ENCODE data around the gene ZFAND2A. TPM values are rescaled to one million over a fixed set of nuclear protein-coding genes. Genes with fewer than 3 reads are reported as not detected.

The ZFAND2A gene
- total RNA-seq, 1 experiment from 2014 or later, result 19.1 TPM

DNA sequence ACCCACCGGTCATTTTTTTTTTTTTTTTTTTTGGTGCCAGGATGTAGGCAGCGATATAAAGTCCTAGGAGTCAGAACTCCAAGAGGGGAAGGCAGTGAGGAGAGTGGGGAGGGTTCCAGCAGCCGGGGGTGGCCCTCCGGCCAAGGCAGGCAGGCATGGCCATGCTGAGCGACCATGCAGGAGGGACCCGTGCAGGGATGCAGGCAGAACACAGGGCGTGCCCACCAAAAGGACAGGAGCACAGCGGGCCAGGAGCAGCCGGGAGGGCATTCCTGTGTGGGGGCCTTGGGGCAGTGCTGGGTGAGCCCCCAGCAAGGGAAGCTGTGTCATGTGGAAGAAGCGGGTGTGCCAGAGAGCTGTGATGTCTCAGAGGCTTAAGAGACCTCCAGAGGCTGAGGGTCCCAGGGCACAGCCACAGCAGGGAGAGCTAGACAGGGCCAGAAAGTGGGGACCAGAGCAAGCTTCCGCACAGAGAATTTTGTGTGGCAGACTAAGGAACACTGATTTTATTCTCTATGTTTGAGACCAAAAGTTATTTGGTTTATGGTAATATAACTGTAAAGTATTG lies 5.7 kb downstream of the ZFAND2A start:
- ATAC-seq (no peak), DNase-seq (ENCODE audit: low read depth, low spot score) (no peak)
- Histone ChIP-seq H3K27ac (ENCODE audit: low read depth, low read length) (no peak overlapping the region), H3K9me2 (ENCODE audit: insufficient read depth) (no peaks in the 10 kb centered on the region), H2AFZ (ENCODE audit: low read depth, low read length, poor library complexity, severe bottlenecking) (no peak overlapping the region), H3K79me2 (ENCODE audit: insufficient read depth, low read length) (peaks cover 42% of the 10 kb centered on the region), H3K36me3 (ENCODE audit: control insufficient read depth in 1 of 2, insufficient read depth in 2 of 2, low read length in 2 of 2) (peaks cover 16 to 37% of the 10 kb centered on the region in 2 experiments), H3K4me3 (replicated peaks in 1 of 2; ENCODE audit: low read depth in 1 of 2, low read length in 2 of 2) (no peak overlapping the region), H4K20me1 (ENCODE audit: insufficient read depth) (no peaks in the 10 kb centered on the region), H3K9me3 (ENCODE audit: control insufficient read depth in 1 of 2, insufficient read depth in 1 of 2, low read depth in 1 of 2, low read length in 2 of 2) (no peaks in the 10 kb centered on the region), H3K27me3 (ENCODE audit: insufficient read depth, low read length) (no peaks in the 10 kb centered on the region), H3K4me1 (ENCODE audit: control insufficient read depth in 1 of 2, insufficient read depth in 2 of 2, low read length in 2 of 2) (peaks cover 9 to 27% of the 10 kb centered on the region in 2 experiments), H3K9ac (ENCODE audit: low read length) (no peak overlapping the region), H3K4me2 (ENCODE audit: low read length) (no peak overlapping the region)
- intact Hi-C loops (cut with micrococcal nuclease), result no loop called here
- no TSS peak for BruUV-seq (replicated peaks)
- ChIA-PET CTCF (no interaction called here), RAD21 (ENCODE audit: low non-redundant PET in 1 of 2, low total read pairs in 2 of 2, uncharacterized antibody in 2 of 2, unreplicated experiment in 2 of 2) (interaction anchor here in 1 of 2 experiments (0.7 kb wide), 1 partner anchor 16 kb away, joined by 3 read pairs; a partner anchor contains a TSS), POLR2A (no interaction called here)
- TF ChIP-seq SP1 (IDR thresholded peaks at IDR 0.05; ENCODE audit: low read depth), result no peak
- no peak for TF ChIP-seq CEBPB (IDR thresholded peaks at IDR 0.05; ENCODE audit: low read depth)
- TF ChIP-seq, protein P1, sequence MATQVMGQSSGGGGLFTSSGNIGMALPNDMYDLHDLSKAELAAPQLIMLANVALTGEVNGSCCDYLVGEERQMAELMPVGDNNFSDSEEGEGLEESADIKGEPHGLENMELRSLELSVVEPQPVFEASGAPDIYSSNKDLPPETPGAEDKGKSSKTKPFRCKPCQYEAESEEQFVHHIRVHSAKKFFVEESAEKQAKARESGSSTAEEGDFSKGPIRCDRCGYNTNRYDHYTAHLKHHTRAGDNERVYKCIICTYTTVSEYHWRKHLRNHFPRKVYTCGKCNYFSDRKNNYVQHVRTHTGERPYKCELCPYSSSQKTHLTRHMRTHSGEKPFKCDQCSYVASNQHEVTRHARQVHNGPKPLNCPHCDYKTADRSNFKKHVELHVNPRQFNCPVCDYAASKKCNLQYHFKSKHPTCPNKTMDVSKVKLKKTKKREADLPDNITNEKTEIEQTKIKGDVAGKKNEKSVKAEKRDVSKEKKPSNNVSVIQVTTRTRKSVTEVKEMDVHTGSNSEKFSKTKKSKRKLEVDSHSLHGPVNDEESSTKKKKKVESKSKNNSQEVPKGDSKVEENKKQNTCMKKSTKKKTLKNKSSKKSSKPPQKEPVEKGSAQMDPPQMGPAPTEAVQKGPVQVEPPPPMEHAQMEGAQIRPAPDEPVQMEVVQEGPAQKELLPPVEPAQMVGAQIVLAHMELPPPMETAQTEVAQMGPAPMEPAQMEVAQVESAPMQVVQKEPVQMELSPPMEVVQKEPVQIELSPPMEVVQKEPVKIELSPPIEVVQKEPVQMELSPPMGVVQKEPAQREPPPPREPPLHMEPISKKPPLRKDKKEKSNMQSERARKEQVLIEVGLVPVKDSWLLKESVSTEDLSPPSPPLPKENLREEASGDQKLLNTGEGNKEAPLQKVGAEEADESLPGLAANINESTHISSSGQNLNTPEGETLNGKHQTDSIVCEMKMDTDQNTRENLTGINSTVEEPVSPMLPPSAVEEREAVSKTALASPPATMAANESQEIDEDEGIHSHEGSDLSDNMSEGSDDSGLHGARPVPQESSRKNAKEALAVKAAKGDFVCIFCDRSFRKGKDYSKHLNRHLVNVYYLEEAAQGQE (IDR thresholded peaks at IDR 0.05; ENCODE audit: low read depth), result no peak
- no peak for TF ChIP-seq YY1 (IDR thresholded peaks at IDR 0.05; ENCODE audit: extremely low read depth, insufficient replicate concordance, low read depth, low read length)
- no peak for TF ChIP-seq ZFX (IDR thresholded peaks at IDR 0.05)
- TF ChIP-seq TCF7L2 (IDR thresholded peaks at IDR 0.05; ENCODE audit: borderline replicate concordance, extremely low read depth, insufficient read depth, insufficient read length), result no peak
- no peak for TF ChIP-seq EGR1 (IDR thresholded peaks at IDR 0.05; ENCODE audit: low read depth)
- no peak for TF ChIP-seq RAD21 (IDR thresholded peaks at IDR 0.05; ENCODE audit: low read depth)
- TF ChIP-seq JUND (IDR thresholded peaks at IDR 0.05), result no peak
- TF ChIP-seq FOSL1 (IDR thresholded peaks at IDR 0.05; ENCODE audit: low read depth), result no peak
- no peak for TF ChIP-seq EZH2 (IDR thresholded peaks at IDR 0.05)
- no peak for TF ChIP-seq POLR2A (IDR thresholded peaks at IDR 0.05; ENCODE audit: borderline replicate concordance, extremely low read depth, insufficient read depth, insufficient read length)
- TF ChIP-seq EZH2phosphoT487 (IDR thresholded peaks at IDR 0.05; ENCODE audit: borderline replicate concordance), result no peak
- TF ChIP-seq, protein P2, sequence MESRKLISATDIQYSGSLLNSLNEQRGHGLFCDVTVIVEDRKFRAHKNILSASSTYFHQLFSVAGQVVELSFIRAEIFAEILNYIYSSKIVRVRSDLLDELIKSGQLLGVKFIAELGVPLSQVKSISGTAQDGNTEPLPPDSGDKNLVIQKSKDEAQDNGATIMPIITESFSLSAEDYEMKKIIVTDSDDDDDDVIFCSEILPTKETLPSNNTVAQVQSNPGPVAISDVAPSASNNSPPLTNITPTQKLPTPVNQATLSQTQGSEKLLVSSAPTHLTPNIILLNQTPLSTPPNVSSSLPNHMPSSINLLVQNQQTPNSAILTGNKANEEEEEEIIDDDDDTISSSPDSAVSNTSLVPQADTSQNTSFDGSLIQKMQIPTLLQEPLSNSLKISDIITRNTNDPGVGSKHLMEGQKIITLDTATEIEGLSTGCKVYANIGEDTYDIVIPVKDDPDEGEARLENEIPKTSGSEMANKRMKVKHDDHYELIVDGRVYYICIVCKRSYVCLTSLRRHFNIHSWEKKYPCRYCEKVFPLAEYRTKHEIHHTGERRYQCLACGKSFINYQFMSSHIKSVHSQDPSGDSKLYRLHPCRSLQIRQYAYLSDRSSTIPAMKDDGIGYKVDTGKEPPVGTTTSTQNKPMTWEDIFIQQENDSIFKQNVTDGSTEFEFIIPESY (IDR thresholded peaks at IDR 0.05; ENCODE audit: extremely low read depth, insufficient replicate concordance, low read length), result no peak
- no peak for TF ChIP-seq POLR2AphosphoS5 (IDR thresholded peaks at IDR 0.05; ENCODE audit: low read depth, low read length)
- TF ChIP-seq CBX3 (IDR thresholded peaks at IDR 0.05; ENCODE audit: low read depth), result no peak

Data from HCT116 (cell line).